C4-2B (cell line): ENCODE measurements around the gene POLR2E.

Source experiments
- H3K27ac ChIP-seq: fragments of 450-650 bp; 2 replicates; pipeline ENCODE4 v1.5.1; 2017
- CTCF ChIP-seq: fragments of 450-650 bp; conservative IDR thresholded peaks from 2 replicates; pipeline ENCODE4 v1.5.1; 2017; ENCODE audit warnings: mild to moderate bottlenecking
- ZFX ChIP-seq: fragments of 450-650 bp; IDR thresholded peaks from 2 replicates; pipeline ENCODE4 v1.6.1; 2017

Gene POLR2E

GRCh38 chr19:1055886-1056620 is 39.1 kb downstream of the POLR2E start:
- no peak for TF ChIP-seq ZFX
- no peak for TF ChIP-seq CTCF
- no peak overlapping the region for H3K27ac ChIP-seq

GRCh38 chr19:1055028-1055425 is 40.1 kb downstream of the POLR2E start:
- no peak overlapping the region for H3K27ac ChIP-seq
- no peak for TF ChIP-seq ZFX
- TF ChIP-seq CTCF: no peak

GRCh38 chr19:1054102-1055027 is 40.8 kb downstream of the POLR2E start:
- no peak for TF ChIP-seq CTCF
- TF ChIP-seq ZFX: no peak
- H3K27ac ChIP-seq: no peak overlapping the region

GRCh38 chr19:1053176-1054101 is 41.7 kb downstream of the POLR2E start:
- H3K27ac ChIP-seq: no peak overlapping the region
- TF ChIP-seq CTCF: no peak
- TF ChIP-seq ZFX: no peak

- H3K27ac ChIP-seq: no peak overlapping the region
- no peak for TF ChIP-seq ZFX
- no peak for TF ChIP-seq CTCF
Observed at GRCh38 chr19:1052349-1052975, 42.7 kb downstream of the POLR2E start.

GRCh38 chr19:1051791-1052190 is 43.4 kb downstream of the POLR2E start:
- TF ChIP-seq ZFX: no peak
- TF ChIP-seq CTCF: no peak

More at GRCh38 chr19:1051791-1052190, 43.4 kb downstream of the POLR2E start:
- H3K27ac ChIP-seq: no peak overlapping the region
